ENCODE data around the gene AIM2.

DNA sequence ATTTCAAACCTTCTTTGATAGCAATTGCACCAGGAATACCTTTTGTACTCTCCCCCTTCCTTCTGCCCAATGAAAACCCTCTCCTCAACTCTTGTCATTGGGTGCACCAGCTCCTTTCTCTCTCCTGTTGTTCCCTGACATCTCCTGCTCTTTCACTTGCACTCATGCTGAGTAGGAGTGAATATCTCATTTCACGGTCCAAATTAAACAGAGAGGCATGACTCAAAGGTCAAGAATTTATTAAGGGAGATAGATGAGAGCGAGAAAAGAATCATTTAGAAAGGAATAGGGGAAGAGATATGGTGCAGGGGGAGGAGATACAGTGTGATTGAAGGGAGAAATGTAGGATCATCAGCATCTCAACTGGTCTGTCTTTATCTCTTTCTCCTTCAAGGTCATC, 22.1 kb downstream of the AIM2 start:
- TF ChIP-seq POLR2A (IDR thresholded peaks at IDR 0.05; ENCODE audit: low read depth, low read length) = no peak
- TF ChIP-seq TAF1 (IDR thresholded peaks at IDR 0.05; ENCODE audit: borderline replicate concordance, low read depth, low read length) = no peak
- TF ChIP-seq POLR2AphosphoS5 (IDR thresholded peaks at IDR 0.05; ENCODE audit: low read depth, low read length) = no peak

Data from GM12892 (cell line).